ENCODE results near the gene SLC6A19.

Gene SLC6A19

DNA sequence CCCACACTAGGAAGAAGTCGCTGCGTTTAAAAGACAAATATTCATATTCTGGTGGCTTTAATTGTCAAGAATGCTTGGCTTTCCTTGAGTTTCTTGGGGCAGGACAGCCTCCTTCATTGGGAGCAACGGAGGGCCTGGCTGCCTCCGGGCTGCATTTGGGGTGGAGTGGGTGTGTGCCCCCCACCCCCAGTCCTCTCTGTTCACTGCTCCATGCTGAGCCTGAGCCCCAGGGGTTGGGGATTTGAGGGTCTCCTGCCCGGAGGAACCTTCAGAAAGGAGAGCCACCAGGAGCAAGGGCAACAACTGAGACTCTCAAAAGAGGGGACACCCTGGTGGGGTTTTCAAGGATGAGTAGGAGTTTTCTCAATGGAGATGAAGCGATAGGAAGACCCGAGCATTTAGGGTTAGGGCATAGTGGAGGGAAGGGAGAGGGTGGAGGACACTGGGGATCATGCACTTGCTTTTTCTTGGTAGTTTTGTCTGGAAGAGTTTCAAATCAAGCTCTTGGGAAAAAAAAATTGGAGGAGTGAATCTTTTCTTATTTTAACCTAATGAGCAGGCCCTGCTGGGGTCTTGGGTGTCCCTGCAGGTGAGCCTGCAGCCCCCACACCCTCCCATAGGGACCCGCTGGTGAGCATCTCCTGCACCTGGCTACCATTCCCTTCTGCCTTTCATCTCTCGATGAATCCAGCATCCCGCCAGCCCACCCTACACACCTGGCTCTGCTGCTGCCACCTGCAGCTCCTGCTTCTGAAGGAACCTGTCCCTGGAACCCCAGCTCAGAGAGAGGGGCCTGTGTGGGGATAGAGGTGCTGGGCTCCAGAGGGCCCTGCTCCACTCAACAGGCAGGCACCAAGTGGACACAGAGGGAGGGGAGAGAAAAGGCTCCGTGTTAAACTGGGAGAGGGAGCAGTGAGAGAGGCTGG, 4.1 kb downstream of the SLC6A19 start:
- DNase-seq (ENCODE audit: low read depth, low spot score) = no peak
- no peak overlapping the region for H3K27ac ChIP-seq

DNA sequence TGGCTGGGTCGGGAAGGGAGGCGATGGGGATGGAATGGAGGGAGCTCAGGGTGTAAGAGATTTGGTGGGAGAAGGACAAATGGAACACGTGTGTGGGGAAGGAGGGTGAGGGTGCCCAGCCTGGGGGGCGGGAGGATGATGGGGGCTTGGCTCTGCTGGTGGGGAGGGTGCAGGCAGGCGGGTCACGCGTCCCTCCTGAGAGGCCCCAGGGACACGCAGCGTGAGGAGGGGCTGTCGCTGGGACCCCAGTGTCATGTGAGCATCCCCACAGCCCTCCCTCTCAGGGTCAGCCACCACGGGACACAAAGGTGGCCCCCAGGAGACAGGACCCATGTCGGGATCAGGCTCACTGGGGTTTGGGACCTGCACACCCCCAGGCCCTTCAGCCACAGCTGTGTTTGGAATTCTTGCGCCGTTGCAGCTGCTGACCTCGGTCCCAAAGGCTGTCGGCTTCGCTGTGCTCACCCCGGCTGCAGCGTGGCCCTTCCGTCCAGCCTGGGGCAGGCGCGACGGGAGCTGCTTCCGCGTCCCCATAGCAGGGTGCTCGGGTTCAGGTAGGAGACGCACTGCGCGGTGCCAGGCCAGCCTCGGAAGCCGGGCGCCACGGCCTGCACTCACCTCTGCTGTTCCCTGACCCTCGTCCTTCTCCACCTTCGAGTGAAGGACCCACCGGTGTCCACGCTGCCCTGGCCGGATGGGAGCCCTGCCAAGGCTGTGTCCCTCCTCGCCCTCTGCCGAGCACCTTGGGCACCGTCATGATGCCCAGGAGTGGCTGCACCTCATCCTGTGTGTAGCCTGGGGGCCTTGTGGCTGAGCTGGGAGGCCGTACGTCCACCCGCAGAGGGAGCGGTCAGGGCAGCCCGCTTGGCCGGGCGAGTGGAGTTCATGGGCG, 5.4 kb downstream of the SLC6A19 start:
- no peak overlapping the region for H3K27ac ChIP-seq
- DNase-seq (ENCODE audit: low read depth, low spot score) = no peak

DNA sequence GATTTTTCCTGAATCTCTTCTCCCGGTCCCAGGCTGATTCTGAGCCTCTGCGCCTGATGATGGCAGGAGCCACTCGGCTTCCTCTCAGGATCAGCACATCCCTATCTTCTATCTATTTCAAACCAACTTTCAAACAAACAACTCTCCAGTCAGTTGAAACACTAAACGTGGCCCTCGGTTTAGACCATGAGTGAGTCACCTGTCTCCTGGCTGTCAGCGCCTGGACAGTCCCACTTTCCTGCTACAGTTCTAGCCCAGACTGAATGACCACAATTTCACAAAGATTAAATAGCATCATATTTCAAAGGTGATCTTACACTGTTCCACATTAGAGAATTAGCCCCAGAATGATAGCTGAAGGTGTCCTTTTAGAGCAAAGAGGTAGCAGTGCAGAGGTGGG, 6.2 kb downstream of the SLC6A19 start:
- no peak overlapping the region for H3K27ac ChIP-seq
- no peak for DNase-seq (ENCODE audit: low read depth, low spot score)

DNA sequence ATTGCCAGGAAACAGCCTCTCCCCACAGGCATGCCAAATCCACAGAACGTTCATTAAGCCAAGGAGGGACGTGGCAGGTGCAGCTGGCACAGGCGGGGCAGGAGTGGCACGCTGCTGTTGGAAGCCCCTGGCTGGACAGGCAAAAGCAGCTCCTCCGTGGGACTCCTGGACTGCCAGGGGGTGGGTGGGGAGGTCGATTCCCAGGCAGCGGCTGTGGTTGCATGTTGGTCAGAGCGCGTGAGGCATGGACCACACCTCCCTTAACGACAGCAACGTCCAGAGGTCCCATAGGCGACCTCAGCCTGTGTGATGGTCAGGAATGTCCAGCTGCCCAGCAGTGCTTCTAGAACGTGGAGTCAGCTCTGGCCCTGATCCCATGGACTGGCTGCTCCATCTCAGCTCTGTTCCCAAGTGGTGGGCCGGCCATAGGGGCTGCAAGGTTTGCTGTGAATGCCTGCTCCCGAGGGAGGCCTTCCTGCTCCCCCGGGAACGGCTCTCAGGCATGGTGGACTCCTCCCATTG, 6.9 kb downstream of the SLC6A19 start:
- no peak for DNase-seq (ENCODE audit: low read depth, low spot score)
- H3K27ac ChIP-seq = no peak overlapping the region

DNA sequence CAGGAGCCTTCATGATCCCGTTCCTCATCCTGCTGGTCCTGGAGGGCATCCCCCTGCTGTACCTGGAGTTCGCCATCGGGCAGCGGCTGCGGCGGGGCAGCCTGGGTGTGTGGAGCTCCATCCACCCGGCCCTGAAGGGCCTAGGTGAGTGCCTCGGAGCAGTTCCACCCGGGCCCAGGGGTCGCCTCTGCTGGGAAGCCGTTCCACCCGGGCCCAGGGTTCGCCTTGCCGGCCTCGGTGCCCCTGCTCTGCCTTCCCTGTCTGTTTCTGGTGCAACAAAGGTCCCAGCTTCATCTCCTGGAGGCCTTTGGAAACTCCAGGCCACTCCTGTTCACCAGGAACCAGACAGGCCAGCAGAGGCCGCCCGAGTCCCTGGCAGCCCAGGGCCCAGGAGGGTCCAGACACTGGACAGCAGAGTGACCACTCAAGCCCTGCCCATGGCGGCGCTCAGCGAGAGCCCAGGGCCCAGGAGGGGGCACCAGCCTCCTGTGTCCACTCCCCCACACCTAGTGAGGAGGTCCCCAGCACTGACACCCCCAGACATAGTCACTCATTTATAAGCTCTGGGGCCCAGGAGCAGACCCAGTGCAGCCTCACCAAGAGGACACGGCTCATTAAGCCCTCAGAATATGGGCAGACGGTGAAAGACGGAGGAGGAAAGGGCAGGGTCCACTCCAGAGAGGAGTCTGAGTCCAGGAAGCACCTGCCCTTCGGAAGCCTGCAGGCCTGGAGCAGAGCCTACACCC, 7.5 kb downstream of the SLC6A19 start:
- DNase-seq (ENCODE audit: low read depth, low spot score) = no peak
- H3K27ac ChIP-seq = no peak overlapping the region

DNA sequence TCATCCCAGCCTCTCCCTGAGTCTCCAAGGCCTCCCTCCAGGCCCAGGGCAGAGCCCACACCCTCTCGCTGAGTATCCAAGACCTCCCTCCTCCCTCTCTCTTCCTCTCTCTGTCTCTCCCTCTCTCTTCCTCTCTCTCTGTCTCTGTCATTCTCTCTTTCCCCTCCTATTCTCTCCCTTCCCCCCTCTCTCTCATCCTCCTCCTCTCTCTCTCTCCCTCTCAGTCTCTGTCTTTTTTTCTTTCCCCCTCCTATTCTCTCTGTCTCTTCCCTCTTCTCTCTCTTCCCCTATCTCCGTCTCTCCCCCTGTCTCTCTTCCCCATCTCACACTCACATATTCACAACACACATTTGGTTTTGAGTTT, 8.1 kb downstream of the SLC6A19 start:
- DNase-seq (ENCODE audit: low read depth, low spot score) = no peak
- H3K27ac ChIP-seq = no peak overlapping the region

DNA sequence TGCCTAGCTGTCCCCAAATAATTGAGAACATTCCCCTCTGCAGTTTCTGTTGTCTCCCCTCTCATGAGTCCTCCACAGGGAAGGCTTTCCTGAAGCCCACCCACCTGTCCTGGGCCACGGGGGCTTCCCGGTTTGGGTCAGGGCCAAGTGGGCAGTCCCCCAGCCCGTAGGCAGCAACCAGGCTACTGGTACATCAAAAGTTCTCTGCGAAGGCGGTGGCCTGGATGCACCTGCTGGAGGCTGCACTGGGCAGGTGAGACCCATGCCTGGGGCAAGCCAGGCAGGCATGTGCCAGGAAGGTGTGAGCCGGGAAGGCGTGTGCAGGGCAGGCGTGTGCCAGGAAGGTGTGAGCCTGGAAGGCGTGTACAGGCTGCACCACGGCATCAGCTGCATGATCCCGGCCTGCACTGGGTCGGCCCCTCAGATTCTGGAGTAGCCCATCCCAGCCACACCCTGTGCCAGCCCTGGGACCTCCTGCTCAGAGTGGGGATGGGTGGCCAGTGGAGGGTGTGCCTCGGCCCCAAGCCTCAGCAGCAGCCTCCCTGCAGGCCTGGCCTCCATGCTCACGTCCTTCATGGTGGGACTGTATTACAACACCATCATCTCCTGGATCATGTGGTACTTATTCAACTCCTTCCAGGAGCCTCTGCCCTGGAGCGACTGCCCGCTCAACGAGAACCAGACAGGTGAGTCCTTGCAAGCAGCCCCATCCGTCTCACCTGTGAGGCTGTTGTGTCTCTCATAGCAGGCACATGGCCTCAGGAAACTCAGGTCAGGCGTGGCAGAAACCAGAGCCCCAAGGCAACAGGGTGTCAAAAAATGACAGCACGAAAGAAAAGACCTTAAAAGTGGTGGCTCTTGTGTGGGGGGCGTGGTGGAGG, 8.7 kb downstream of the SLC6A19 start:
- no peak for DNase-seq (ENCODE audit: low read depth, low spot score)
- no peak overlapping the region for H3K27ac ChIP-seq

DNA sequence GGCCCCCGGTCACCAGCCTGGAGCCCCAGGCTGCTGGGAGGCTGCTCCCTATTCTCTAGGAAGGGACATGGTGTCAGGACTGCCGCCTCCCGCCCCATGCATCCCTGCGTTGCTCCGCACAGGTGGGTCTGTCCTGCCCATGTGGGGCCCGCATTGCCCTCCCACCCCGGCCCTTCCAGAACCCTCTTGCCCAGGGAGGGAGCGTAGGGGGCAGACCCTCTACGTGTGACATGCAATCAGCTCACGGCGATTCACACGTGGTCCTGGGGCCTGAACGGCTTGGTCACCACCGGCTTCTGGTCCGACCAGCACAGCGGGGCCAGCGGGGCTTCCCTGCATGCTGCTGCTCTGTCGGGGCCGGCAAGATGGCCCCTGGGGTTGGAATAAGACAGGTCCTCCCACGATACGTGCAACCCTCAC, 9.4 kb downstream of the SLC6A19 start:
- no peak for DNase-seq (ENCODE audit: low read depth, low spot score)
- H3K27ac ChIP-seq = no peak overlapping the region

DNA sequence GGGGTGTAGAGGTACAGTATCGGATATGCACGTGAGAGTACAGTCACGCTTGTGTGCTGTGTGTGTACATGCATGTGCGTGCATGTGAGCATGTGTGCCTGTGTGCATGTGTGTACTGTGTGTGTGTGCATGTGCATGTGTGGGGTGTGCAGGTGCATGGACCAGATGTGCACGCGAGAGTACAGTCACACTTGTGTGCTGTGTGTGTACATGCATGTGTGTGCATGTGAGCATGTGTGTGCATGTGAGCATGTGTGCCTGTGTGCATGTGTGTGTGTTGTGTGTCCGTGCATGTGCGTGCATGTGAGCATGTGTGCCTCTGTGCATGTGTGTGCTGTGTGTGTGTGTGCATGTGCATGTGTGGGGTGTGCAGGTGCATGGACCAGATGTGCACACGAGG, 10.3 kb downstream of the SLC6A19 start:
- no peak overlapping the region for H3K27ac ChIP-seq
- no peak for DNase-seq (ENCODE audit: low read depth, low spot score)

DNA sequence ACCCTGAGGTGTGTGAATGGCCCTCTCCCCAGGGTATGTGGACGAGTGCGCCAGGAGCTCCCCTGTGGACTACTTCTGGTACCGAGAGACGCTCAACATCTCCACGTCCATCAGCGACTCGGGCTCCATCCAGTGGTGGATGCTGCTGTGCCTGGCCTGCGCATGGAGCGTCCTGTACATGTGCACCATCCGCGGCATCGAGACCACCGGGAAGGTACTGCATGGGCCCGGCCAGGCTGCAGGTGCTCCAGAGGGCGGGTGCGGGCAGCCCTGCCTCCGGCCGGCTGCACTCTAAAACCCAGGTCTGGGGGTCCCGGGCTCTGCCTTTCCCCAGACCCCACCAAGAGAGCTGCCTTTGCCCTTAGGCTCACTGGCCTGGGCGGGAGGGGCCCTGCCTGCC, 10.9 kb downstream of the SLC6A19 start:
- DNase-seq (ENCODE audit: low read depth, low spot score) = no peak
- H3K27ac ChIP-seq = no peak overlapping the region

DNA sequence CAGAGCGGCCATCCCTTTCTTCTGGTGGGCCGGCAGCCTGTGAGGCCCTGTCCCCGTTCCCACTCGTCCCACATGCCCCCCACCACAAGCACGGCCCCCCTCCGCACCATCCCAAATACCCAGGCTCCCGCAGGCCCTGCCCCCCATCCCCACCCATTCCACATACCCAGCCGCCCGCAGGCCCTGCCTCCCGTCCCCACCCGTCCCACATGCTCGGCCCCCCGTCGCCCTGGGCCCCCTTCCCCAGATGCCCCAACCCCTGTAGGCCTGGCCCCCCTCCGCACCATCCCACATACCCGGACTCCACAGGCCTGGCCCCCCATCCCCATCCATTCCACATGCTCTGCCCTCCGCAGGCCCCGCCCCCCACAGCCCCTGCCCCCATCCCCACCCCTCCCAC, 11.5 kb downstream of the SLC6A19 start:
- no peak for DNase-seq (ENCODE audit: low read depth, low spot score)
- H3K27ac ChIP-seq = no peak overlapping the region

DNA sequence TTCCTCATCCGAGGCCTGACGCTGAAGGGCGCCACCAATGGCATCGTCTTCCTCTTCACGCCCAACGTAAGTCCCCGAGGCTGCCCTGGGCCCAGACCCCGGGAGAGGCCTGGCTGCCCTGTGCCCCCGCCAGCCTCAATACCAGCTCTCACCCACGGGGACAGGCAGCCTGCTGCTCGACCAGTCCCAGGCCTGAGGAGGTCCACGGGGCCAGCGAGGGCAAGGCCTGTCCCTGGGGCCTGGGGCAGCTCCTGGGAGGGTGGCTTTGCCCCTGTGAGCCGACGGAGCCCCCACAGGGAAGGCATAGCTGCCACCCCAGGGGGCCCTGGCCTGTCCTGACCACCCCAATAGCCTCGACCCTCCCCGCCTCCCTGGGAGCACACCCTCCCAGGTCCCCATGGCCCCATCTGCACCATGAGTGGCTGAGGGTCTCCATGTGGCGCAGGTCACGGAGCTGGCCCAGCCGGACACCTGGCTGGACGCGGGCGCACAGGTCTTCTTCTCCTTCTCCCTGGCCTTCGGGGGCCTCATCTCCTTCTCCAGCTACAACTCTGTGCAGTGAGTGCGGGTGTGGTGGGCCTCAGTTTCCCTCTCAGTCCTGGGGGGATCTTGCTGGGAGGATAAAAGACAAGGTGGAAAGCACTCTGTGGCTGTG, 12.2 kb downstream of the SLC6A19 start:
- no peak overlapping the region for H3K27ac ChIP-seq
- no peak for DNase-seq (ENCODE audit: low read depth, low spot score)

DNA sequence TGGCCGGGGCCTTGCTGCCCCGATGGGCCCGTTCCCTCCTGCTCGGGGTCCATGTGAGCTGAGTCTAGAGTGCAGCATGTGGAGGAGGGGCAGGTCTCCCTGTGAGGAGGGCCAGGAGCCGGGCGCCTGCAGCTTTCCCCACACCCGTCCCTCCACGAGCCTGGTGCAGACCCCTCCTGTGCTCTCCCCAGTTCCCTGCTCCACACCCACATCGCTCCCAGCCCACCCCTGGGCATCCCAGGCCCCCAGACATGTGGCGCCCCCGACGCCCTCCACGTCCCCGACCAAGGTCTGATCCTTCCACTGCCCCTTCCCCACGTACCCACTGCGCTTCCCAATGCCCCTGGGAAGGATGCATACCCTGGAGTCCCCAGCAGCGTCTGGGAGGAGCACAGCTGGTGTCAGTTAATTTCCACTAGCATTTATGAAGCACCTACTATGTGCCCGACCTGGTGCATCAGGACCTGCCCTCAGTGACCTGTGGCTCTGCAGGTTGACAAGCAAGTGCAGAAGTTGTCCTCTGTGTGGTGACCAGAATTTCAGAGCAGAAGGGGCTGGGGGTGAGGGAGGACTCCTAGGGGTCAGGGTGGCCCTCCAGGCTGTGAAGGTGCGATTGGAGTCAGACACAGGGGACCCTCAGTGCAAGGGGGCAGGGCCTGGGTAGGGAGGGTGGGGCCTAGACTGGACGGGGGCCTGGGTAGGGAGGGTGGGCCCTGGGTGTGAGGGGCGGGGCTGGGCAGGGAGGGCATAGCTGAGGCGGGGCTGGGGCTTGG, 13.0 kb downstream of the SLC6A19 start:
- no peak for DNase-seq (ENCODE audit: low read depth, low spot score)

DNA sequence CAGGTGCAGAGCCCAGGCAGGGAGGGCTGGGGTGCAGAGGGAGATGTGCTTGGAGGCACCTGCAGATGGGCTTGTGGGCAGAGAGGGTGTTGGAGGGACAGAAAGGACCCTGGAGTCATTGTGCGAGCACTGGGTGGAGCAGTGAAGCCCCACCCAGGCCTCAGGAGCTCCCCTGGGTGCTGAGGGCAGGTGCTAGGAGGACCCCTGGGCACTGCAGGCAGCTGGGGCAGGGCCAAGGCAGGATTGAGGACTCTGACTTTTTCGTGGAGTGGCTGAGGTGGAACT, 13.5 kb downstream of the SLC6A19 start:
- H3K27ac ChIP-seq = no peak overlapping the region
- no peak for DNase-seq (ENCODE audit: low read depth, low spot score)

More for the DNA sequence above, 13.0 kb downstream of the SLC6A19 start:
- no peak overlapping the region for H3K27ac ChIP-seq

DNA sequence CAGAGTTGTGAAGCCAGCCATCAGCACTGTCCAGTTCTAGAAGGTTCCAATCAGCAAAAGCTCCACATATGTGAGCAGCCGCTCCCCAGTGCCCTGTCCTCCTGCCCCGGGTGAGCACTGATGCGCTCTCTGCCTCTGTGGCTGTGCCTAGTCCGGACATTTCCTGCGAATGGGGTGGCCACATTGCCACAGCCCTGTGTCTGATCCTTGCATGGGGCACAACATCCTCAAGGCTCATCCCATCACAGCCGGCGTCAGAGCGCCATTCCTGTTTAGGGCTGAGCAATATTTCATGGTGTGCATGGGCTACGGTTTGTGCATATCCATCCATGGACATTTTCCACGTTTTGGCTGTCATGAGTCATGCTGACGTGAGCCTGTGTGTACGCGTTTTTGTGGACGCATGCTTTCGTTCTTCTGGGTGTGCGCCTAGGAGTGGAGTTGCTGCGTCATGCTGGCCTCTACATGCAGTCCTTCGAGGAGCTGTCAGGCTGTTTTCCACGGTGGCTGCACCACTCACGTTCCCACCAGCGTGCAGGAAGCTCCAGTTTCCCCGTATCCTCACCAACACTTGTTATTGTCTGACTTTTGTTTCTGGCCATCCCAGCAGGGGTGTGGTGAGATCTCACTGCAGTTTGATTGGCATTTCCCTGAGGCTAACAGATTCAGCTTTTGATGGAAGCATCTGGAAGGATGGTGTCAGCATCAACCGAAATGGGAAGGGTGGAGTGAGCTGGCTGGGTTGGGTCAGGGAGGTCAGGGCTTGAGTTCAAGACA, 14.1 kb downstream of the SLC6A19 start:
- no peak overlapping the region for H3K27ac ChIP-seq
- DNase-seq (ENCODE audit: low read depth, low spot score) = no peak

DNA sequence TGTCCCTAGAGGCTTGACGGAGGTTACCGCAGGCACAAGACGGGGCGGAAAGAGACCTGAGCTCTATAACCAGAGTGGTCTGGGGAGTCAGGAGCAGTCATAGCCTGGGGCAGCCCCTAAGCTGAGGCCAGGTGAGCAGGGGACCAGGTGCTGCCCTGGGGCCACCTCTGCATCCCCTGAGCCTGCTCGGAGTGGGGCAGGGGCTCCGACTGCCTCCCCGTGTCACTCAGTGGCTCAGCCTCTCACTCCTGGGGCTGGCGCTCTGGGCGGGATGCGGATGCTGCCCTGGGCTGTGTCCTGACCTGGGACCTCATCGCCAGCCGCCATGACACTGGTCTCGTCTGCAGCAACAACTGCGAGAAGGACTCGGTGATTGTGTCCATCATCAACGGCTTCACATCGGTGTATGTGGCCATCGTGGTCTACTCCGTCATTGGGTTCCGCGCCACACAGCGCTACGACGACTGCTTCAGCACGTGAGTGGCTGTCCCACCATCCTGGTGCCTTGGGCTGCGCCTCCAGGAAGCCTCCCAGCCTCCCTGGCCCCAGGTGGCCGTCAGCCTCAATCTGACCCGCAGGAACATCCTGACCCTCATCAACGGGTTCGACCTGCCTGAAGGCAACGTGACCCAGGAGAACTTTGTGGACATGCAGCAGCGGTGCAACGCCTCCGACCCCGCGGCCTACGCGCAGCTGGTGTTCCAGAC, 15.0 kb downstream of the SLC6A19 start:
- H3K27ac ChIP-seq = no peak overlapping the region
- no peak for DNase-seq (ENCODE audit: low read depth, low spot score)

DNA sequence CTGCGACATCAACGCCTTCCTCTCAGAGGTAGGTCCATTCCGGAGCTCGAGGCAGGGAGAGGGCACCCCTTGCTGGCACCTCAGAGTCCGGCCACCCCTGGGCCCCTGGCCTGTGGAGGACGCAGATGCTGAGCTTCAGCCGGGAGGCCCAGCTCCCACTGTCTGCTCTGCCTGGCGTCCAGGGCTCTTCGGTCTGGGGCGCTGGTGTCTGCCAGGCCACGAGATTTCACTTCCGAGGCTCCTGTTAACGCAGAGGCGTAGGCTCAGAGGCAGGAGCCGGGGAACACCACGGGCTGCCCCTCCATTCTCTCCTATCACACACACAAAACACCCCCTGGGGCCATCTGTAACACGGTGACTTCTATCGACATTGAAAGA, 15.5 kb downstream of the SLC6A19 start:
- no peak for DNase-seq (ENCODE audit: low read depth, low spot score)

More for the DNA sequence above, 15.5 kb downstream of the SLC6A19 start:
- H3K27ac ChIP-seq = no peak overlapping the region
